HCT116 (cell line): ENCODE measurements around the gene AQP1. TPM values are rescaled to one million over a fixed set of nuclear protein-coding genes. Genes with fewer than 3 reads are reported as not detected.

Experiments
- ATAC-seq: fragments of 200-7000 bp; cut with Tn5 transposase; 2 replicates; pipeline ENCODE4 v1.9.1; 2020; ENCODE audit warnings: mild to moderate bottlenecking, moderate library complexity
- BruUV-seq: library from RNA; stranded (reverse); fragments of 400-500 nt; replicated peaks from 2 replicates; lab custom pipeline; 2021; lab: Mats Ljungman, UMichigan
- CTCF ChIA-PET: fragments of 300-600 bp; sonication (Branson Sonifier 250); formaldehyde crosslinking; loops from one replicate; lab custom pipeline; 2021; ENCODE audit warnings: antibody characterized with exemption; lab: Charles Lee
- POLR2A ChIA-PET: fragments of 300-600, 350-600 bp; sonication (Branson Sonifier 250); formaldehyde crosslinking; loops from one replicate; lab custom pipeline; 2021; ENCODE audit warnings: antibody characterized with exemption; lab: Charles Lee
- RAD21 ChIA-PET, 2 experiments: fragments of 300-600 bp; sonication (Branson Sonifier 250); formaldehyde crosslinking; loops; one replicate each; lab custom pipeline; 2023; ENCODE audit warnings: low total read pairs in 2 of 2; ENCODE audit not compliant: uncharacterized antibody in 2 of 2, unreplicated experiment in 2 of 2, low non-redundant PET in 1 of 2; lab: Charles Lee
- DNase-seq: peaks from one replicate; pipeline ENCODE4 v3.0.0-alpha.2; 2010; ENCODE audit warnings: low read depth, low spot score
- H2AFZ ChIP-seq: fragments of 200-600 bp; shearing (Covaris generic), sonication (generic); 2 replicates; pipeline ENCODE4 v1.6.1; 2017; ENCODE audit warnings: low read depth, mixed run types, mixed read lengths, antibody characterized with exemption, low read length; ENCODE audit not compliant: poor library complexity, severe bottlenecking
- H3K27ac ChIP-seq: 2 replicates; pipeline ENCODE4 v1.5.1; 2012; ENCODE audit warnings: low read depth, low read length
- H3K27me3 ChIP-seq: fragments of 200-600 bp; sonication (generic); 2 replicates; pipeline ENCODE4 v1.6.1; 2016; ENCODE audit warnings: mixed run types, low read length, mixed read lengths; ENCODE audit not compliant: insufficient read depth
- H3K36me3 ChIP-seq, 2 experiments: fragments of 200-500 bp in 1 of 2; fragments of 200-600 bp in 1 of 2; sonication (Bioruptor generic) in 1 of 2; sonication (generic) in 1 of 2; 2 replicates each; pipeline versions ENCODE4 v1.5.1 to v1.6.1; 2014 to 2016; ENCODE audit warnings: low read length in 2 of 2, inconsistent platforms in 1 of 2, mixed read lengths in 1 of 2, mixed run types in 1 of 2; ENCODE audit not compliant: insufficient read depth in 2 of 2, control insufficient read depth in 1 of 2
- H3K4me1 ChIP-seq, 2 experiments: fragments of 200-600 bp in 1 of 2; sonication (generic) in 1 of 2; 2 replicates each; pipeline versions ENCODE4 v1.5.1 to v1.6.1; 2012 to 2017; ENCODE audit warnings: low read length in 2 of 2, inconsistent platforms in 1 of 2, mild to moderate bottlenecking in 1 of 2, mixed read lengths in 1 of 2, mixed run types in 1 of 2, moderate library complexity in 1 of 2; ENCODE audit not compliant: insufficient read depth in 2 of 2, control insufficient read depth in 1 of 2
- H3K4me2 ChIP-seq: fragments of 200-600 bp; sonication (generic); 2 replicates; pipeline ENCODE4 v1.6.1; 2017; ENCODE audit warnings: mixed run types, low read length, mixed read lengths
- H3K4me3 ChIP-seq, 2 experiments: fragments of 200-600 bp in 1 of 2; sonication (generic) in 1 of 2; replicated peaks in 1 of 2; 2 replicates each; pipeline ENCODE4 v1.5.1; 2011 to 2016; ENCODE audit warnings: low read length in 2 of 2, control low read depth in 1 of 2, low read depth in 1 of 2, mild to moderate bottlenecking in 1 of 2, mixed read lengths in 1 of 2, mixed run types in 1 of 2
- H3K79me2 ChIP-seq: fragments of 200-600 bp; sonication (generic); 2 replicates; pipeline ENCODE4 v1.6.1; 2017; ENCODE audit warnings: mild to moderate bottlenecking, mixed run types, low read length, moderate library complexity, mixed read lengths; ENCODE audit not compliant: insufficient read depth
- H3K9ac ChIP-seq: fragments of 200-600 bp; sonication (generic); 2 replicates; pipeline ENCODE4 v1.6.1; 2016; ENCODE audit warnings: low read length, mixed read lengths
- H3K9me2 ChIP-seq: fragments of 200-600 bp; sonication (generic), shearing (Covaris generic); 2 replicates; pipeline ENCODE4 v1.6.1; 2017; ENCODE audit warnings: mixed run types, mild to moderate bottlenecking, moderate library complexity; ENCODE audit not compliant: insufficient read depth
- H3K9me3 ChIP-seq, 2 experiments: fragments of 200-500 bp in 1 of 2; fragments of 200-600 bp in 1 of 2; sonication (Bioruptor generic) in 1 of 2; sonication (generic) in 1 of 2; 2 replicates each; pipeline ENCODE4 v1.6.1; 2014 to 2017; ENCODE audit warnings: low read length in 2 of 2, mixed read lengths in 2 of 2, inconsistent platforms in 1 of 2, low read depth in 1 of 2, mild to moderate bottlenecking in 1 of 2, mixed run types in 1 of 2, moderate library complexity in 1 of 2; ENCODE audit not compliant: control insufficient read depth in 1 of 2, insufficient read depth in 1 of 2
- H4K20me1 ChIP-seq: fragments of 200-600 bp; sonication (generic), shearing (Covaris generic); 2 replicates; pipeline ENCODE4 v1.6.1; 2017; ENCODE audit warnings: mixed run types, mild to moderate bottlenecking, moderate library complexity; ENCODE audit not compliant: insufficient read depth
- CTCF ChIP-seq, 3 experiments: fragments of 200-600 bp in 1 of 3; sonication (generic) in 1 of 3; IDR thresholded peaks in 2 of 3; conservative IDR thresholded peaks in 1 of 3; 2 replicates each; pipeline ENCODE4 v1.5.1; 2012 to 2017; ENCODE audit warnings: low read depth in 2 of 3, low read length in 2 of 3, antibody characterized with exemption in 1 of 3, borderline replicate concordance in 1 of 3, control low read depth in 1 of 3, mild to moderate bottlenecking in 1 of 3, mixed read lengths in 1 of 3, mixed run types in 1 of 3, moderate library complexity in 1 of 3; ENCODE audit not compliant: insufficient read depth in 1 of 3
- ELF1 ChIP-seq: IDR thresholded peaks from 2 replicates; pipeline ENCODE4 v1.6.1; 2012; ENCODE audit warnings: low read depth, borderline replicate concordance
- EZH2 ChIP-seq: fragments of 200-600 bp; sonication (generic); IDR thresholded peaks from 2 replicates; pipeline ENCODE4 v1.6.1; 2017; ENCODE audit warnings: antibody characterized with exemption, mixed run types
- EZH2phosphoT487 ChIP-seq: fragments of 200-600 bp; IDR thresholded peaks from 2 replicates; pipeline ENCODE4 v1.6.1; 2018; ENCODE audit warnings: antibody characterized with exemption, borderline replicate concordance
- FOSL1 ChIP-seq: IDR thresholded peaks from 2 replicates; pipeline ENCODE4 v1.6.1; 2012; ENCODE audit warnings: low read depth
- POLR2A ChIP-seq: IDR thresholded peaks from 2 replicates; pipeline ENCODE4 v1.7.0; 2011; ENCODE audit warnings: borderline replicate concordance; ENCODE audit not compliant: insufficient read depth, insufficient read length; ENCODE audit errors: extremely low read depth
- REST ChIP-seq: IDR thresholded peaks from 2 replicates; pipeline ENCODE4 v1.6.1; 2012; ENCODE audit warnings: low read depth
- YY1 ChIP-seq: IDR thresholded peaks from 2 replicates; pipeline ENCODE4 v1.6.1; 2011; ENCODE audit warnings: low read length, low read depth, moderate library complexity, mild to moderate bottlenecking; ENCODE audit not compliant: insufficient replicate concordance; ENCODE audit errors: extremely low read depth
- ZFX ChIP-seq: fragments of 450-650 bp; IDR thresholded peaks from 2 replicates; pipeline ENCODE4 v1.6.1; 2017
- ZNF274 ChIP-seq: fragments of 200-500 bp; sonication (Bioruptor generic); IDR thresholded peaks from 2 replicates; pipeline ENCODE4 v1.6.1; 2014; ENCODE audit warnings: mild to moderate bottlenecking, low read depth, low read length, inconsistent platforms
- intact Hi-C: fragments of 100-400 bp; cut with micrococcal nuclease; formaldehyde crosslinking; loops from 2 replicates; pipeline ENCODE4 v1.10.0; 2022
- total RNA-seq: library from RNA; stranded (reverse); gene quantifications from one replicate; pipeline ENCODE4 v1.2.1, GENCODE V29; 2021; ENCODE audit not compliant: unreplicated experiment

Gene AQP1
- total RNA-seq, 1 experiment from 2014 or later: 2.0 TPM

- DNase-seq (no peak), ATAC-seq (no peak)
- Histone ChIP-seq H3K9ac (no peak overlapping the region), H3K4me3 (no peak overlapping the region), H3K27ac (no peak overlapping the region), H3K9me2 (no peaks in the 10 kb centered on the region), H2AFZ (no peak overlapping the region), H3K9me3 (no peaks in the 10 kb centered on the region), H3K4me2 (no peak overlapping the region), H4K20me1 (no peaks in the 10 kb centered on the region), H3K36me3 (no peaks in the 10 kb centered on the region), H3K27me3 (no peaks in the 10 kb centered on the region), H3K79me2 (no peaks in the 10 kb centered on the region), H3K4me1 (peaks cover 10 to 21% of the 10 kb centered on the region in 2 experiments)
- CTCF ChIA-PET: no interaction called here
- intact Hi-C loops: no loop called here
- TF ChIP-seq ZNF274: no peak
- no peak for TF ChIP-seq EZH2phosphoT487
- no peak for TF ChIP-seq POLR2A
- TF ChIP-seq EZH2: no peak
- TF ChIP-seq ELF1: no peak
- TF ChIP-seq REST: no peak
- TF ChIP-seq ZFX: no peak
- TF ChIP-seq FOSL1: no peak
- no peak for TF ChIP-seq YY1
- TF ChIP-seq CTCF (IDR thresholded peaks at IDR 0.05 in 2 of 3, conservative IDR thresholded peaks at IDR 0.05 in 1 of 3; ENCODE audit: borderline replicate concordance in 1 of 3, insufficient read depth in 1 of 3, low read depth in 2 of 3, low read length in 2 of 3): no peak
- no TSS peak for BruUV-seq
- POLR2A ChIA-PET: no interaction called here
- RAD21 ChIA-PET: no interaction called here
These were observed 1.0 kb downstream of the AQP1 start for GRCh38 chr7:30912731-30912985.
